GM12878 (cell line): ENCODE results near the gene ZSCAN9. TPM values are rescaled to one million over a fixed set of nuclear protein-coding genes. Genes with fewer than 3 reads are reported as not detected.

ENCODE experiments used
- ATAC-seq: fragments of 200-7000 bp; cut with Tn5 transposase; 3 replicates; pipeline ENCODE4 v1.9.1; 2020; ENCODE audit warnings: mild to moderate bottlenecking, moderate library complexity
- BruUV-seq: library from RNA; stranded (reverse); fragments of 400-500 nt; replicated peaks from 2 replicates; lab custom pipeline; 2021; lab: Mats Ljungman, UMichigan
- CTCF ChIA-PET: fragments of 300-600 bp; sonication (Branson Sonifier 250); formaldehyde crosslinking; extraction: SDS; loops from one replicate; lab custom pipeline; 2021; ENCODE audit warnings: inconsistent platforms; lab: Yijun Ruan, JAX
- POLR2A ChIA-PET: fragments of 350-600 bp; formaldehyde crosslinking; extraction: SDS; loops from one replicate; lab custom pipeline; 2021; ENCODE audit warnings: inconsistent platforms; lab: Charles Lee
- RAD21 ChIA-PET: fragments of 300-600 bp; sonication (Branson Sonifier 250); formaldehyde crosslinking; loops from one replicate; lab custom pipeline; 2023; ENCODE audit warnings: antibody characterized with exemption; ENCODE audit not compliant: unreplicated experiment; lab: Charles Lee
- SMC1A ChIA-PET: fragments of 300-600 bp; sonication (Branson Sonifier 250); formaldehyde crosslinking; loops from one replicate; lab custom pipeline; 2023; ENCODE audit not compliant: unreplicated experiment, uncharacterized antibody; lab: Charles Lee
- DNase-seq: peaks from one replicate; pipeline ENCODE4 v3.0.0-alpha.2; 2011; ENCODE audit warnings: low read depth, low spot score
- FAIRE-seq: peaks from 3 replicates; lab custom pipeline; 2011; peaks lifted over from hg19 to GRCh38; lab: Jason Lieb, UNC
- H2AFZ ChIP-seq: 2 replicates; pipeline ENCODE4 v1.6.0; 2011; ENCODE audit warnings: low read depth, low read length, control low read depth; ENCODE audit not compliant: control insufficient read depth
- H3K27ac ChIP-seq: 2 replicates; pipeline ENCODE4 v1.5.1; 2011; ENCODE audit warnings: control low read depth; ENCODE audit not compliant: control insufficient read depth, insufficient read depth
- H3K27me3 ChIP-seq, 2 experiments: replicated peaks in 1 of 2; 2 replicates each; pipeline versions ENCODE4 v1.6.0 to v1.6.1; 2011; ENCODE audit warnings: low read length in 1 of 2; ENCODE audit not compliant: control insufficient read depth in 2 of 2, insufficient read depth in 2 of 2
- H3K36me3 ChIP-seq, 2 experiments: 2 replicates each; pipeline ENCODE4 v1.5.1; 2011; ENCODE audit warnings: low read length in 1 of 2; ENCODE audit not compliant: control insufficient read depth in 2 of 2, insufficient read depth in 2 of 2
- H3K4me1 ChIP-seq: 2 replicates; pipeline ENCODE4 v1.6.1; 2011; ENCODE audit warnings: mild to moderate bottlenecking, low read length, moderate library complexity, mixed read lengths; ENCODE audit not compliant: control insufficient read depth, insufficient read depth
- H3K4me2 ChIP-seq: 2 replicates; pipeline ENCODE4 v1.6.0; 2011; ENCODE audit warnings: control low read depth; ENCODE audit not compliant: control insufficient read depth, insufficient read depth
- H3K4me3 ChIP-seq: fragments of 200-600 bp; sonication (generic); 2 replicates; pipeline ENCODE4 v1.5.1; 2016
- H3K79me2 ChIP-seq: 2 replicates; pipeline ENCODE4 v1.6.0; 2011; ENCODE audit warnings: low read length; ENCODE audit not compliant: control insufficient read depth, insufficient read depth
- H3K9ac ChIP-seq: 2 replicates; pipeline ENCODE4 v1.8.0; 2011; ENCODE audit warnings: low read length, control low read depth, mixed read lengths; ENCODE audit not compliant: control insufficient read depth, insufficient read depth
- H3K9me3 ChIP-seq: replicated peaks from 3 replicates; pipeline ENCODE4 v1.5.1; 2011; ENCODE audit warnings: mild to moderate bottlenecking, low read length; ENCODE audit not compliant: control insufficient read depth, insufficient read depth
- H4K20me1 ChIP-seq: 2 replicates; pipeline ENCODE4 v1.6.0; 2011; ENCODE audit not compliant: control insufficient read depth, insufficient read depth
- MYB ChIP-seq: fragments of 150-350 bp; IDR thresholded peaks from 2 replicates; pipeline ENCODE4 v1.6.1; 2014; ENCODE audit warnings: mild to moderate bottlenecking, low read depth, low read length, borderline replicate concordance
- MYC ChIP-seq: IDR thresholded peaks from 2 replicates; pipeline ENCODE4 v1.6.1; 2011; ENCODE audit warnings: mild to moderate bottlenecking, low read length, moderate library complexity, inconsistent platforms; ENCODE audit not compliant: insufficient read depth, insufficient replicate concordance, insufficient read length, severe bottlenecking
- PAX8 ChIP-seq: fragments of 450-650 bp; IDR thresholded peaks from 2 replicates; pipeline ENCODE4 v1.6.1; 2017; ENCODE audit warnings: mild to moderate bottlenecking, moderate library complexity
- TBL1XR1 ChIP-seq: IDR thresholded peaks from 2 replicates; pipeline ENCODE4 v1.6.1; 2012; ENCODE audit warnings: low read depth, low read length, improper control_type of control experiment
- WGBS: methylation state at CpG from one replicate; pipeline ENCODE4 v1.1.6; 2016; ENCODE audit warnings: low lambda C conversion rate; ENCODE audit not compliant: insufficient replicate concordance, insufficient coverage; ENCODE audit errors: missing lambda C conversion rate; 5-methylcytosine and 5-hydroxymethylcytosine counted together
- in situ Hi-C: fragments of 300-500 bp; cut with MboI; formaldehyde crosslinking; loops from 9 replicates; pipeline ENCODE4 v1.14.3; 2018; ENCODE audit warnings: mixed read lengths
- intact Hi-C: fragments of 100-400 bp; cut with micrococcal nuclease; formaldehyde crosslinking; loops from one replicate; pipeline ENCODE4 v1.14.2; 2022; ENCODE audit not compliant: unreplicated experiment
- polyA plus RNA-seq, 11 experiments: library from polyadenylated mRNA; depleted of rRNA in 4 of 11; unstranded in 6 of 11; stranded (reverse) in 5 of 11; fragments of >200 nt; fragmentation: Nextera tagmentation in 4 of 11; fragmentation: Illumina TruSeq in 1 of 11; extraction: Ambion mirVana in 4 of 11; extraction: Trizol in 1 of 11; gene quantifications; 1 replicate in 1 of 11; 2 replicates in 10 of 11; pipeline versions ENCODE4 v1.2.1 to v1.2.3, GENCODE V29; 2011 to 2016; ENCODE audit warnings: inconsistent platforms in 2 of 11, missing spikeins in 2 of 11, low read depth in 1 of 11
- total RNA-seq, 4 experiments: library from RNA; depleted of rRNA in 3 of 4; stranded (reverse); fragments of >200 nt in 3 of 4; fragmentation: Illumina TruSeq in 1 of 4; extraction: Trizol in 1 of 4; gene quantifications; 2 replicates each; pipeline versions ENCODE4 v1.2.1 to v1.2.3, GENCODE V29; 2013 to 2021
- TF ChIP-seq, protein P1 (sequence below): fragments of 450-650 bp; IDR thresholded peaks from 2 replicates; pipeline ENCODE4 v1.6.1; 2017; ENCODE audit warnings: mild to moderate bottlenecking, moderate library complexity

Gene ZSCAN9
- total and polyA plus RNA-seq, 10 of the 15 experiments (the other 5 are each of a cell fraction or from before 2014, with no cell fraction given): 8.1 to 28.7 (median 17.4) TPM

DNA sequence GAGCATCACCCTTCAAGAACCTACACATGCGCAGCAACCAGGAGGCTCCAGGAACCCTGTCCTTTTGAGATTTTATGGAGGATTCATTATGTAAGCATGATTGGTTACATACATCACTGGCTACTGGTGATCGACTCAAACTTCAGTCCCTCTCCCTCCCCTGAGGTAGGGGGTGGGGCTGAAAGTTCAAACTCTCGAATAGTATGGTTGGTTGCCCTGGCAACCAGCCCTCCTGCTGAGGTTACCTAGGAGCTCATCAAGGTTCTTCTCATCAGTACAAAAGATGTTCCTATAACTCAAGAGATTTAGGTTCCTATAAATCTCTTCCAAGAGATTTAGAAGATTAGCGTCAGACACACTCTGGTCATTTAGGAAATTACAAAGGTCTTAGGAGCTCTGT is 21.9 kb upstream of the ZSCAN9 start (continued):
- TF ChIP-seq, protein P1, sequence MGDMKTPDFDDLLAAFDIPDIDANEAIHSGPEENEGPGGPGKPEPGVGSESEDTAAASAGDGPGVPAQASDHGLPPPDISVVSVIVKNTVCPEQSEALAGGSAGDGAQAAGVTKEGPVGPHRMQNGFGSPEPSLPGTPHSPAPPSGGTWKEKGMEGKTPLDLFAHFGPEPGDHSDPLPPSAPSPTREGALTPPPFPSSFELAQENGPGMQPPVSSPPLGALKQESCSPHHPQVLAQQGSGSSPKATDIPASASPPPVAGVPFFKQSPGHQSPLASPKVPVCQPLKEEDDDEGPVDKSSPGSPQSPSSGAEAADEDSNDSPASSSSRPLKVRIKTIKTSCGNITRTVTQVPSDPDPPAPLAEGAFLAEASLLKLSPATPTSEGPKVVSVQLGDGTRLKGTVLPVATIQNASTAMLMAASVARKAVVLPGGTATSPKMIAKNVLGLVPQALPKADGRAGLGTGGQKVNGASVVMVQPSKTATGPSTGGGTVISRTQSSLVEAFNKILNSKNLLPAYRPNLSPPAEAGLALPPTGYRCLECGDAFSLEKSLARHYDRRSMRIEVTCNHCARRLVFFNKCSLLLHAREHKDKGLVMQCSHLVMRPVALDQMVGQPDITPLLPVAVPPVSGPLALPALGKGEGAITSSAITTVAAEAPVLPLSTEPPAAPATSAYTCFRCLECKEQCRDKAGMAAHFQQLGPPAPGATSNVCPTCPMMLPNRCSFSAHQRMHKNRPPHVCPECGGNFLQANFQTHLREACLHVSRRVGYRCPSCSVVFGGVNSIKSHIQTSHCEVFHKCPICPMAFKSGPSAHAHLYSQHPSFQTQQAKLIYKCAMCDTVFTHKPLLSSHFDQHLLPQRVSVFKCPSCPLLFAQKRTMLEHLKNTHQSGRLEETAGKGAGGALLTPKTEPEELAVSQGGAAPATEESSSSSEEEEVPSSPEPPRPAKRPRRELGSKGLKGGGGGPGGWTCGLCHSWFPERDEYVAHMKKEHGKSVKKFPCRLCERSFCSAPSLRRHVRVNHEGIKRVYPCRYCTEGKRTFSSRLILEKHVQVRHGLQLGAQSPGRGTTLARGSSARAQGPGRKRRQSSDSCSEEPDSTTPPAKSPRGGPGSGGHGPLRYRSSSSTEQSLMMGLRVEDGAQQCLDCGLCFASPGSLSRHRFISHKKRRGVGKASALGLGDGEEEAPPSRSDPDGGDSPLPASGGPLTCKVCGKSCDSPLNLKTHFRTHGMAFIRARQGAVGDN: no peak
- TF ChIP-seq MYB (no peak), TBL1XR1 (no peak), MYC (no peak)
- TF ChIP-seq, all 136 proteins: peak for 0

GRCh38 chr6:28205879-28206278 is 19.2 kb upstream of the ZSCAN9 start:
- TF ChIP-seq PAX8: no peak
- DNase-seq (no peak), FAIRE-seq (no peak), ATAC-seq (no peak)
- Histone ChIP-seq H3K9ac (no peak overlapping the region), H3K27ac (no peak overlapping the region), H2AFZ (no peak overlapping the region), H3K4me3 (no peak overlapping the region), H4K20me1 (no peaks in the 10 kb centered on the region), H3K4me2 (no peak overlapping the region), H3K36me3 (no peaks in the 10 kb centered on the region), H3K79me2 (no peaks in the 10 kb centered on the region), H3K4me1 (peaks cover 5% of the 10 kb centered on the region; the same call in 1 of the 2 replicates), H3K27me3 (peaks cover 0 to 11% of the 10 kb centered on the region in 2 experiments), H3K9me3 (peaks cover 4% of the 10 kb centered on the region; the same call in 2 of the 3 replicates)
- no TSS peak for BruUV-seq
- WGBS: 59% methylated on average over 1 of the region's 1 CpG
- in situ Hi-C loops (no loop called here), intact Hi-C loops (no loop called here)
- SMC1A ChIA-PET: no interaction called here
- POLR2A ChIA-PET: no interaction called here
- CTCF ChIA-PET: no interaction called here
- RAD21 ChIA-PET: interaction anchor here (1.6 kb wide), 1 partner anchor 150 kb away, joined by 6 read pairs; no protein-coding TSS in a partner anchor
